IMR-90 (cell line): ENCODE data around the gene LCN10. TPM values are rescaled to one million over a fixed set of nuclear protein-coding genes. Genes with fewer than 3 reads are reported as not detected.

Experiments used
- ATAC-seq: fragments of 200-7000 bp; cut with Tn5 transposase; 2 replicates; pipeline ENCODE4 v1.9.1; 2020; ENCODE audit warnings: low read depth, mild to moderate bottlenecking, moderate library complexity
- BruUV-seq: library from RNA; stranded (reverse); fragments of 400-500 nt; replicated peaks from 2 replicates; lab custom pipeline; 2021; lab: Mats Ljungman, UMichigan
- CTCF ChIA-PET: fragments of 300-600 bp; formaldehyde crosslinking; extraction: SDS; loops from one replicate; lab custom pipeline; 2021; ENCODE audit warnings: antibody characterized with exemption; lab: Yijun Ruan, JAX
- POLR2A ChIA-PET: fragments of 300-600 bp; sonication (Branson Sonifier 250); formaldehyde crosslinking; loops from one replicate; lab custom pipeline; 2022; ENCODE audit warnings: antibody characterized with exemption; ENCODE audit not compliant: unreplicated experiment; lab: Charles Lee
- DNase-seq: peaks from one replicate; pipeline ENCODE4 v3.0.0; 2013
- H2AFZ ChIP-seq: replicated peaks from 2 replicates; pipeline ENCODE3; 2013; ENCODE audit warnings: low read length, mild to moderate bottlenecking; ENCODE audit not compliant: poor library complexity
- H2AK5ac ChIP-seq: 2 replicates; pipeline ENCODE4 v1.6.1; 2013; ENCODE audit warnings: low read depth, low read length, inconsistent platforms
- H2AK9ac ChIP-seq: replicated peaks from 2 replicates; pipeline ENCODE3; 2013; ENCODE audit warnings: mild to moderate bottlenecking, low read depth, low read length, moderate library complexity; ENCODE audit not compliant: poor library complexity
- H2BK120ac ChIP-seq: 2 replicates; pipeline ENCODE4 v1.6.1; 2013; ENCODE audit warnings: low read depth, low read length, inconsistent platforms
- H2BK15ac ChIP-seq: 3 replicates; pipeline ENCODE4 v1.6.1; 2013; ENCODE audit warnings: low read depth, low read length, inconsistent platforms
- H2BK20ac ChIP-seq: 2 replicates; pipeline ENCODE4 v1.6.1; 2013; ENCODE audit warnings: low read depth, mild to moderate bottlenecking, inconsistent platforms, low read length, moderate library complexity
- H2BK5ac ChIP-seq: 2 replicates; pipeline ENCODE4 v1.6.1; 2013; ENCODE audit warnings: mild to moderate bottlenecking, low read depth, low read length, inconsistent platforms; ENCODE audit not compliant: poor library complexity, severe bottlenecking
- H3K14ac ChIP-seq: replicated peaks from 2 replicates; pipeline ENCODE4 v1.6.1; 2013; ENCODE audit warnings: low read depth, low read length, inconsistent platforms
- H3K18ac ChIP-seq: 2 replicates; pipeline ENCODE4 v1.6.1; 2013; ENCODE audit warnings: low read depth, low read length, control low read depth
- H3K23ac ChIP-seq: 2 replicates; pipeline ENCODE4 v1.6.1; 2013; ENCODE audit warnings: low read depth, low read length, inconsistent platforms
- H3K27ac ChIP-seq: 2 replicates; pipeline ENCODE4 v1.5.1; 2013; ENCODE audit warnings: mild to moderate bottlenecking, control low read depth, low read length; ENCODE audit not compliant: insufficient read depth
- H3K27me3 ChIP-seq: 2 replicates; pipeline ENCODE4 v1.6.1; 2013; ENCODE audit warnings: low read length; ENCODE audit not compliant: control insufficient read depth, insufficient read depth
- H3K36me3 ChIP-seq: 2 replicates; pipeline ENCODE4 v1.6.1; 2013; ENCODE audit warnings: low read length, mixed read lengths; ENCODE audit not compliant: control insufficient read depth, insufficient read depth
- H3K4ac ChIP-seq: 2 replicates; pipeline ENCODE4 v1.6.1; 2013; ENCODE audit warnings: low read depth, low read length, inconsistent platforms
- H3K4me1 ChIP-seq: 2 replicates; pipeline ENCODE4 v1.6.1; 2013; ENCODE audit warnings: low read length, mixed read lengths; ENCODE audit not compliant: control insufficient read depth, insufficient read depth
- H3K4me2 ChIP-seq: 2 replicates; pipeline ENCODE4 v1.6.1; 2013; ENCODE audit warnings: low read depth, mild to moderate bottlenecking, control low read depth, low read length, moderate library complexity
- H3K4me3 ChIP-seq: 2 replicates; pipeline ENCODE4 v1.5.1; 2013; ENCODE audit warnings: low read depth, mild to moderate bottlenecking, control low read depth, low read length, moderate library complexity; ENCODE audit not compliant: insufficient read depth
- H3K56ac ChIP-seq: 2 replicates; pipeline ENCODE4 v1.6.1; 2013; ENCODE audit warnings: low read length, inconsistent platforms; ENCODE audit not compliant: insufficient read depth; ENCODE audit errors: extremely low read depth
- H3K79me1 ChIP-seq, 2 experiments: 2 replicates each; pipeline ENCODE4 v1.6.1; 2013; ENCODE audit warnings: low read length in 2 of 2, inconsistent platforms in 1 of 2, low read depth in 1 of 2
- H3K9ac ChIP-seq: 2 replicates; pipeline ENCODE4 v1.6.1; 2013; ENCODE audit warnings: low read depth, low read length, control low read depth
- H3K9me1 ChIP-seq: 2 replicates; pipeline ENCODE4 v1.6.1; 2013; ENCODE audit warnings: low read length, inconsistent platforms; ENCODE audit not compliant: insufficient read depth
- H3K9me3 ChIP-seq: 2 replicates; pipeline ENCODE4 v1.6.1; 2013; ENCODE audit warnings: low read length; ENCODE audit not compliant: control insufficient read depth, insufficient read depth
- H4K20me1 ChIP-seq: 2 replicates; pipeline ENCODE4 v1.6.1; 2013; ENCODE audit warnings: low read length, inconsistent platforms; ENCODE audit not compliant: insufficient read depth
- H4K5ac ChIP-seq: 2 replicates; pipeline ENCODE4 v1.6.1; 2013; ENCODE audit warnings: mild to moderate bottlenecking, low read depth, low read length, control low read depth
- H4K8ac ChIP-seq, 2 experiments: 2 replicates each; pipeline ENCODE4 v1.6.1; 2013; ENCODE audit warnings: low read depth in 2 of 2, low read length in 2 of 2, control low read depth in 1 of 2, inconsistent platforms in 1 of 2
- H4K91ac ChIP-seq: 2 replicates; pipeline ENCODE4 v1.6.1; 2013; ENCODE audit warnings: low read depth, low read length, inconsistent platforms; ENCODE audit not compliant: insufficient read depth
- BHLHE40 ChIP-seq: fragments of 150-350 bp; IDR thresholded peaks from 2 replicates; pipeline ENCODE4 v1.6.1; 2016; ENCODE audit warnings: mild to moderate bottlenecking, low read depth, low read length
- MAFK ChIP-seq: IDR thresholded peaks from 2 replicates; pipeline ENCODE4 v1.6.1; 2012; ENCODE audit warnings: low read depth, low read length, improper control_type of control experiment
- MAZ ChIP-seq: IDR thresholded peaks from 2 replicates; pipeline ENCODE4 v1.6.1; 2012; ENCODE audit warnings: low read depth, mild to moderate bottlenecking, low read length, improper control_type of control experiment, moderate library complexity, borderline replicate concordance
- RFX5 ChIP-seq: IDR thresholded peaks from 2 replicates; pipeline ENCODE4 v1.8.0; 2012; ENCODE audit warnings: low read depth, mild to moderate bottlenecking, low read length, moderate library complexity
- SMC3 ChIP-seq: fragments of 150-350 bp; IDR thresholded peaks from 2 replicates; pipeline ENCODE4 v1.6.1; 2016; ENCODE audit warnings: low read depth, mild to moderate bottlenecking, antibody characterized with exemption, low read length, moderate library complexity
- WGBS, 2 experiments: methylation state at CpG; one replicate each; pipeline versions ENCODE4 v1.1.5 to v1.1.7; 2013; ENCODE audit warnings: missing lambda C conversion rate in 2 of 2; ENCODE audit not compliant: insufficient read length in 1 of 2; ENCODE audit errors: extremely low coverage in 2 of 2; 5-methylcytosine and 5-hydroxymethylcytosine counted together
- dilution Hi-C: fragments of 300-500 bp; cut with HindIII; formaldehyde crosslinking; loops from one replicate; pipeline ENCODE4 v1.14.3; 2018; ENCODE audit warnings: low sequenced_read_pairs; ENCODE audit not compliant: unreplicated experiment
- in situ Hi-C: fragments of 300-500 bp; cut with MboI; formaldehyde crosslinking; loops from 3 replicates; pipeline ENCODE4 v1.14.3; 2019; ENCODE audit warnings: low sequenced_read_pairs, inconsistent platforms, mixed read lengths
- intact Hi-C: fragments of 100-400 bp; cut with micrococcal nuclease; formaldehyde crosslinking; loops from 2 replicates; pipeline ENCODE4 v1.10.0; 2022
- polyA plus RNA-seq, 3 experiments: library from polyadenylated mRNA; depleted of rRNA; stranded (reverse); fragments of >200 nt; gene quantifications; 2 replicates each; pipeline ENCODE4 v1.2.3, GENCODE V29; 2012; ENCODE audit warnings: low replicate concordance in 1 of 3
- total RNA-seq: library from RNA; depleted of rRNA; stranded (reverse); fragments of >200 nt; gene quantifications from 2 replicates; pipeline ENCODE4 v1.2.3, GENCODE V29; 2012
- TF ChIP-seq, protein P1 (sequence below): conservative IDR thresholded peaks from 2 replicates; pipeline ENCODE4 v1.5.1; 2012; ENCODE audit warnings: mild to moderate bottlenecking, low read depth, low read length, improper control_type of control experiment

Gene LCN10
- total and polyA plus RNA-seq, 2 of the 4 experiments (the other 2 are of a cell fraction), result not detected

DNA sequence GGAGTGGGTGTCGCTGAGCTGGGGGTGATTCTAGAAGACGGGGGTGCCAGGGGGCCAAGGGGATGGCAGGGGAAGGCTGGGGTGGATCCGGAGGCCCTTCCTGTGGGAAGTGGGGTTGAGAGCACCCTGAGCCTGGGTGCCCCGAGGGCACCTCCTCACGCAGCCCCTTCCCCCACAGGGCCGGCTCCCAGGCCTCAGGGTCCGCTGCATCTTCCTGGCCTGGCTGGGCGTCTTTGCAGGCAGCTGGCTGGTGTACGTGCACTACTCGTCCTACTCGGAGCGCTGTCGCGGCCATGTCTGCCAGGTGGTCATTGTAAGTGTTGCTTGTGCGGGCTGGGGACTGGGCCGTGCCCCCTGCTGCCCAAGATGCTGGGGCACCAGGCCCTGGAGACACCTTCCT lies 25.3 kb downstream of the LCN10 start (continued):
- TF ChIP-seq, protein P1, sequence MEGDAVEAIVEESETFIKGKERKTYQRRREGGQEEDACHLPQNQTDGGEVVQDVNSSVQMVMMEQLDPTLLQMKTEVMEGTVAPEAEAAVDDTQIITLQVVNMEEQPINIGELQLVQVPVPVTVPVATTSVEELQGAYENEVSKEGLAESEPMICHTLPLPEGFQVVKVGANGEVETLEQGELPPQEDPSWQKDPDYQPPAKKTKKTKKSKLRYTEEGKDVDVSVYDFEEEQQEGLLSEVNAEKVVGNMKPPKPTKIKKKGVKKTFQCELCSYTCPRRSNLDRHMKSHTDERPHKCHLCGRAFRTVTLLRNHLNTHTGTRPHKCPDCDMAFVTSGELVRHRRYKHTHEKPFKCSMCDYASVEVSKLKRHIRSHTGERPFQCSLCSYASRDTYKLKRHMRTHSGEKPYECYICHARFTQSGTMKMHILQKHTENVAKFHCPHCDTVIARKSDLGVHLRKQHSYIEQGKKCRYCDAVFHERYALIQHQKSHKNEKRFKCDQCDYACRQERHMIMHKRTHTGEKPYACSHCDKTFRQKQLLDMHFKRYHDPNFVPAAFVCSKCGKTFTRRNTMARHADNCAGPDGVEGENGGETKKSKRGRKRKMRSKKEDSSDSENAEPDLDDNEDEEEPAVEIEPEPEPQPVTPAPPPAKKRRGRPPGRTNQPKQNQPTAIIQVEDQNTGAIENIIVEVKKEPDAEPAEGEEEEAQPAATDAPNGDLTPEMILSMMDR, result no peak
- TF ChIP-seq MAFK, result no peak

DNA sequence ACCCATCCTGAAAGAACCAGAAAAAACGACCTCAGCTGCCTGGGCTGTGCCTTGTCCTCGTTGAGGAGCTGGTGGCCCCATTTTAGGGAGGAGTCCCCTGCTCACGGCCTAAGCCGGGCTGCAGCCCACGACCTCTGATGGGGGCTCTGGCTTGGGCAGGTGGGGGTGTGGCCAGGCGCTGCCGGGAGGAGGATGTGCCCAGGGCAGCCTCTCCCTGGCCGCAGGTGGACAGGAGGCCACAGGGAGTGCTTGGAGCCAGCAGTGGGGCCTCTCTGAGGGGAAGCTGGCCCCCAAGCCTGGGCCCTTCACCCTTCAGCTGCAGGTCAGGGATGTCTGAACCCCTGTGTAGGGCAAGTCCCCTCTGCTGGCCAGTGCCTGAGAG lies 27.9 kb downstream of the LCN10 start:
- H3K56ac ChIP-seq, result no peak overlapping the region
- POLR2A ChIA-PET, result no interaction called here
- peaks cover under 1% of the 10 kb centered on the region; the same call in 1 of the 2 replicates for H4K20me1 ChIP-seq
- no TSS peak for BruUV-seq
- no peak overlapping the region for H3K18ac ChIP-seq
- H3K27me3 ChIP-seq, result peaks cover 15% of the 10 kb centered on the region
- H2BK15ac ChIP-seq, result no peak overlapping the region
- intact Hi-C loops (no loop called here), in situ Hi-C loops (no loop called here), dilution Hi-C loops (no loop called here)
- H3K9me1 ChIP-seq, result no peaks in the 10 kb centered on the region
- H4K5ac ChIP-seq, result no peak overlapping the region
- no peak overlapping the region for H4K8ac ChIP-seq
- DNase-seq (no peak), ATAC-seq (no peak)
- no peak overlapping the region for H2BK20ac ChIP-seq
- no peak overlapping the region for H3K14ac ChIP-seq
- no peaks in the 10 kb centered on the region for H3K79me1 ChIP-seq
- H3K9me3 ChIP-seq, result no peaks in the 10 kb centered on the region
- H2AK5ac ChIP-seq, result no peak overlapping the region
- no peak overlapping the region for H2BK5ac ChIP-seq
- no peak overlapping the region for H3K27ac ChIP-seq
- no peak overlapping the region for H3K4me3 ChIP-seq
- H3K23ac ChIP-seq, result no peak overlapping the region
- no peak overlapping the region for H3K4ac ChIP-seq
- no peak overlapping the region for H2BK120ac ChIP-seq
- H4K91ac ChIP-seq, result no peak overlapping the region
- no peak overlapping the region for H3K4me2 ChIP-seq
- no peaks in the 10 kb centered on the region for H3K36me3 ChIP-seq
- peaks cover 2% of the 10 kb centered on the region; the same call in 1 of the 2 replicates for H3K4me1 ChIP-seq
- 100% methylated on average over 2 of the region's 8 CpGs; no CpG with 5 or more reads in 1 of the 2 experiments for WGBS, 2 experiments
- H2AK9ac ChIP-seq, result no peak overlapping the region
- H2AFZ ChIP-seq, result no peak overlapping the region
- H3K9ac ChIP-seq, result no peak overlapping the region
- CTCF ChIA-PET, result interaction anchor here (0.6 kb wide), 1 partner anchor 133 kb away, joined by 3 read pairs; no protein-coding TSS in a partner anchor
- no peak for TF ChIP-seq BHLHE40
- no peak for TF ChIP-seq RFX5
- TF ChIP-seq MAZ, result no peak
- no peak for TF ChIP-seq SMC3
